Astrocyte (in vitro differentiated cells and primary cell): ENCODE results near the gene GSAP.

Source experiments
- EZH2 ChIP-seq: IDR thresholded peaks from 2 replicates; pipeline ENCODE4 v1.6.1; 2012; ENCODE audit warnings: mild to moderate bottlenecking, low read length, inconsistent platforms; ENCODE audit not compliant: insufficient read depth
- TF ChIP-seq, protein P1 (sequence below): IDR thresholded peaks from 2 replicates; pipeline ENCODE4 v1.5.1; 2011; ENCODE audit warnings: low read depth, mild to moderate bottlenecking, inconsistent platforms, low read length, moderate library complexity; ENCODE audit not compliant: insufficient read depth

DNA sequence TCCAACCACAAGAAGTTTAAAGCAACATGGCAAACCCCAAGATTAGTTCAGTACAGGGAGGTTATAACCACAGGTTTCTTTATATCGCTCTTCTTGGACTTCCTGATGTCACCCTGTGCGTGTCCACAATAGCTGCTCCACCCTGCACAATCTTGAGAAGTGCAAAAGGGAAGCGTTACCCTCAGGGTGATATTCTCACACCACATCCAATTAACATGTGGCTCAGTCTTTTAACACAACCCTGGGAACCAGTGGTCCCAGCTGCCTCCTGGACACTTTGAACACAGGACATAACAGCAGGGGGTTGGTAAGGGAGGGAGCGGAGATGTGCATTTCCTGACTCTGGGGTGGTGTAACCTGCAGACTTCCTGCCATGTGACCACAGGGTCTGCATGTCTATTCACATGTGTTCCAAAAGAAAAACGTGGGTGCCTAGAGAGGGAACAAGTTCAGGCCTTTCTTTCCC is 64.6 kb downstream of the GSAP start:
- TF ChIP-seq, protein P1, sequence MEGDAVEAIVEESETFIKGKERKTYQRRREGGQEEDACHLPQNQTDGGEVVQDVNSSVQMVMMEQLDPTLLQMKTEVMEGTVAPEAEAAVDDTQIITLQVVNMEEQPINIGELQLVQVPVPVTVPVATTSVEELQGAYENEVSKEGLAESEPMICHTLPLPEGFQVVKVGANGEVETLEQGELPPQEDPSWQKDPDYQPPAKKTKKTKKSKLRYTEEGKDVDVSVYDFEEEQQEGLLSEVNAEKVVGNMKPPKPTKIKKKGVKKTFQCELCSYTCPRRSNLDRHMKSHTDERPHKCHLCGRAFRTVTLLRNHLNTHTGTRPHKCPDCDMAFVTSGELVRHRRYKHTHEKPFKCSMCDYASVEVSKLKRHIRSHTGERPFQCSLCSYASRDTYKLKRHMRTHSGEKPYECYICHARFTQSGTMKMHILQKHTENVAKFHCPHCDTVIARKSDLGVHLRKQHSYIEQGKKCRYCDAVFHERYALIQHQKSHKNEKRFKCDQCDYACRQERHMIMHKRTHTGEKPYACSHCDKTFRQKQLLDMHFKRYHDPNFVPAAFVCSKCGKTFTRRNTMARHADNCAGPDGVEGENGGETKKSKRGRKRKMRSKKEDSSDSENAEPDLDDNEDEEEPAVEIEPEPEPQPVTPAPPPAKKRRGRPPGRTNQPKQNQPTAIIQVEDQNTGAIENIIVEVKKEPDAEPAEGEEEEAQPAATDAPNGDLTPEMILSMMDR = no peak
- no peak for TF ChIP-seq EZH2
